HG02763 (cell line): ENCODE measurements around the gene ZFP57.

Experiments
- ATAC-seq: cut with Tn5 transposase; IDR thresholded peaks from one replicate; pipeline ENCODE4 v1.9.1; 2021; ENCODE audit warnings: mild to moderate bottlenecking, moderate library complexity; ENCODE audit not compliant: unreplicated experiment

The ZFP57 gene

DNA sequence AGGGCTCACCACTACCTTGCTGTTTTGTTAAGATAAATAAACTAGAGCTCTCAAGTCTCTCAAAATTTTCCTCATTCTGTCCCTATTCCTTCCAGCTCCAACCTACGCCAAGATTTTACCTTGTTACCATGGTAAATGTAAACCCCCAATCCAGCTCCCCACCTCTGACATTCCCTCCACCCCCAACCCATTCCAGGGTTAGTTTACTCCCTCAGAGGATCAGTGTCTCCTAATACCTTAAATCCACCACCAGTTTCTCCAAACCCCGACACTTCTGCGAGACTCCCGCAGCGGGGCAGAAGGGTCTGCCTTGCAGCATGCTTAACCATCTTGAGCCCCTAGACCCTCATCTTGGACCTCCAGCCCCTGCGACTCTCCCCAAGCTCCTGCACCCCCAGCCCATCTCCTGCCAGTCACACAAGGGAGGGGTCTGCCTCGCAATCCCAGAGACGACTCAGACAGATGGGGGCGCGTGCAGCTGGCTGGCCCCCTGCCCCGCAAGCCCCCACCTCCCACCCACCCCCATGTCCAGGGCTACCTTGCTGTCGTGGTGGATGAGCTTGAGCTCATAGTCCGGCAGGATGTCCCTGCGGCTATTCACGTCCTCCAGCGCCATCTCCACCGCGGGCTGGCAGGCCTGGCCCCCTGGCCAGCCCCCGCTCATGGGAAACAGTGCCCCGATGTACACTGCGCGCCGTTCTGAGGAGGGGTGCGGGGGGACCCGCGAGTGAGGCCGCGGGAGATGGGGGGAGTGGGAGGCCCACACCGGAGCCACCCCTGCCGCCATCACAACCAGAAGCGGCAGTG lies 53.8 kb downstream of the ZFP57 start:
- ATAC-seq: no peak

DNA sequence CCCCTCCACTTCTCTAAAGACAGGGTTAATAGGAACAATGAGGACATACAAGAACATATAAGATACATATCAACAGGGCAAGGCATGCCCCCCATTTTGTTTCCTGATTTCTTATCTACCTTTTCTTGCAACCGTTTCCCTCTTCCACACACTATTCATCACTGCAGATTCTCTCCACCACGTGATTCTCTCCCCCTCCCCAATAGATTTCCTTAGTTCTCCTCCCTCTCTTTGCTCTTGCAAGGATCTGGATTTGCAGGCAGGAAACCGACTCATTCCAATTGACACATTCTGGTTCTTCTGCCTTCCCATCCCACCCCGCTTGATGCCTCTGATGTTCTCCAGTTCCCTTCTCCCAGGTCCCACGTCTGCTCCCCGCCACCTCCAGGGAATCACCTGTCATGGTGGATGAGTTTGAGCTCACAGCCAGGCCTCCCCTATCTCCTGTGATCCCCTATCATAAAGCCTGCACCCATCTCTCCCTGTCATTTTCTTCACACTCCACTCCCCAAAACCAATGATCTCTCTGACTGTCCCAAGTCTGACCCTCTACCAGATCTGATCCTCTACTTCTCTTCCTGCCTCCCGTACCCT lies 55.5 kb downstream of the ZFP57 start:
- no peak for ATAC-seq

DNA sequence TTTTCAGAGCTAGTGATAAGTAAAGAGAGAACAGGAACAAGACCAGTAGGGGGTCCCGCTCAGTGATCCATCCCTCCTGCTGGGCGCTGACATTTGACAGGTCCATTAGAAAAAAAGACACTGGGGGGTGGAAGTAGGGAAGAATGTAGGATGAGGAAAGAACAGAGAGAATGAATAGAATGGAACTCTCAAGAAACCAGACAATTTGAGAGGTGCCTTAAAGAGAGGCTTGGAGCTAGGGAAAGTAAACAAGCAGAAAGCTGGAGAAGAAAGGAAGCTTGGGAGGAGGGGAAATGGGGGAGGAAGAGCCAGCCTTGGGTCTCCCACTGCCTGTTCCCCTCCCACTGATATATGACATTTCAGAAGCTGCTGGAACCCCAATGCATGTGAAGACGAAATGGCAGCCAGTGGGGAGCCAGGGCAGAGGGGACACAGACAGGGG lies 56.4 kb downstream of the ZFP57 start:
- ATAC-seq: no peak
